BJ (cell line): ENCODE data around the gene PLCD1. TPM values are rescaled to one million over a fixed set of nuclear protein-coding genes. Genes with fewer than 3 reads are reported as not detected.

Experiments used
- CTCF ChIA-PET: fragments of 350-600 bp; formaldehyde crosslinking; extraction: SDS; loops from one replicate; lab custom pipeline; 2021; ENCODE audit warnings: antibody characterized with exemption, inconsistent platforms; lab: Yijun Ruan, JAX
- POLR2A ChIA-PET: fragments of 300-600 bp; sonication (Branson Sonifier 250); formaldehyde crosslinking; extraction: SDS; loops from one replicate; lab custom pipeline; 2021; ENCODE audit warnings: antibody characterized with exemption; lab: Charles Lee
- DNase-seq: peaks from one replicate; pipeline ENCODE4 v3.0.0-alpha.2; 2011; ENCODE audit warnings: low read depth
- H3K27me3 ChIP-seq: 2 replicates; pipeline ENCODE4 v1.6.0; 2011; ENCODE audit warnings: low read length; ENCODE audit not compliant: control insufficient read depth, insufficient read depth
- H3K36me3 ChIP-seq: 2 replicates; pipeline ENCODE4 v1.5.1; 2011; ENCODE audit warnings: low read length; ENCODE audit not compliant: control insufficient read depth, insufficient read depth
- H3K4me3 ChIP-seq: 2 replicates; pipeline ENCODE4 v1.5.1; 2011; ENCODE audit warnings: low read depth, mild to moderate bottlenecking, control low read depth, low read length
- CTCF ChIP-seq: IDR thresholded peaks from 2 replicates; pipeline ENCODE4 v1.5.1; 2011; ENCODE audit warnings: low read depth, mild to moderate bottlenecking, control low read depth, inconsistent platforms, low read length, moderate library complexity; ENCODE audit not compliant: insufficient read depth
- polyA plus RNA-seq: library from polyadenylated mRNA; depleted of rRNA; stranded (reverse); fragments of >200 nt; gene quantifications from 2 replicates; pipeline ENCODE4 v1.2.3, GENCODE V29; 2011

PLCD1 gene
- polyA plus RNA-seq, 1 experiment, result 12.3 TPM

GRCh38 chr3:38030126-38031021 lies 932 bp upstream of the PLCD1 start:
- H3K4me3 ChIP-seq, result peak overlapping the region; percentile 63
- H3K27me3 ChIP-seq, result no peaks in the 10 kb centered on the region
- no peak for TF ChIP-seq CTCF
- no peaks in the 10 kb centered on the region for H3K36me3 ChIP-seq
- CTCF ChIA-PET, result interaction anchor here (0.9 kb wide), 2 partner anchors 56 to 68 kb away, joined by 3 read pairs; no protein-coding TSS in a partner anchor
- DNase-seq, result no peak
- POLR2A ChIA-PET, result no interaction called here

- CTCF ChIA-PET, result interaction anchor here (0.7 to 0.9 kb wide), 2 partner anchors 11 to 70 kb away, joined by 3 read pairs; partner anchors contain the start of gene DLEC1
- DNase-seq, result no peak
These were observed 651 bp downstream of the PLCD1 start for GRCh38 chr3:38028621-38029361.

GRCh38 chr3:38027466-38028465 lies 1.7 kb downstream of the PLCD1 start:
- DNase-seq, result no peak
- ChIA-PET CTCF (no interaction called here), POLR2A (no interaction called here)
- Histone ChIP-seq H3K4me3 (no peak overlapping the region), H3K36me3 (no peaks in the 10 kb centered on the region), H3K27me3 (no peaks in the 10 kb centered on the region)
- TF ChIP-seq CTCF, result no peak

More at GRCh38 chr3:38028621-38029361, 651 bp downstream of the PLCD1 start:
- POLR2A ChIA-PET, result no interaction called here
- Histone ChIP-seq H3K36me3 (no peaks in the 10 kb centered on the region), H3K4me3 (peak overlapping the region; percentile 63), H3K27me3 (no peaks in the 10 kb centered on the region)
- no peak for TF ChIP-seq CTCF

GRCh38 chr3:38026856-38027255 lies 2.6 kb downstream of the PLCD1 start:
- no peaks in the 10 kb centered on the region for H3K27me3 ChIP-seq
- TF ChIP-seq CTCF, result no peak
- H3K4me3 ChIP-seq, result no peak overlapping the region
- CTCF ChIA-PET, result no interaction called here
- POLR2A ChIA-PET, result no interaction called here
- no peaks in the 10 kb centered on the region for H3K36me3 ChIP-seq
- no peak for DNase-seq
